GM23338 (cell line): ENCODE measurements around the gene FGF5. TPM values are rescaled to one million over a fixed set of nuclear protein-coding genes. Genes with fewer than 3 reads are reported as not detected.
A peak's percentile ranks its signal among the peaks of the same experiment; 100 is the strongest.

ENCODE experiments used
- ATAC-seq: fragments of 200-7000 bp; cut with Tn5 transposase; 3 replicates; pipeline ENCODE4 v1.9.1; 2020
- DNase-seq: peaks from one replicate; pipeline ENCODE4 v3.0.0-alpha.2; 2015; ENCODE audit warnings: low spot score
- H2AFZ ChIP-seq: fragments of 200-600 bp; sonication (generic); 2 replicates; pipeline ENCODE4 v1.8.0; 2016; ENCODE audit warnings: antibody characterized with exemption, mild to moderate bottlenecking, moderate library complexity
- H3F3A ChIP-seq: fragments of 200-600 bp; sonication (generic); replicated peaks from 2 replicates; pipeline ENCODE4 v1.8.0; 2017; ENCODE audit warnings: antibody characterized with exemption, mixed run types, low read depth
- H3K27ac ChIP-seq: fragments of 200-600 bp; sonication (generic); 2 replicates; pipeline ENCODE4 v1.6.1; 2016; ENCODE audit warnings: low read depth
- H3K27me3 ChIP-seq: fragments of 200-600 bp; sonication (generic); 2 replicates; pipeline ENCODE4 v1.8.0; 2016; ENCODE audit warnings: mild to moderate bottlenecking, mixed run types, moderate library complexity; ENCODE audit not compliant: insufficient read depth
- H3K36me3 ChIP-seq: fragments of 200-600 bp; sonication (generic); 2 replicates; pipeline ENCODE4 v1.8.0; 2016; ENCODE audit warnings: mild to moderate bottlenecking; ENCODE audit not compliant: insufficient read depth
- H3K4me1 ChIP-seq: fragments of 200-600 bp; sonication (generic); 2 replicates; pipeline ENCODE4 v1.8.0; 2016; ENCODE audit warnings: mild to moderate bottlenecking, moderate library complexity; ENCODE audit not compliant: insufficient read depth
- H3K4me2 ChIP-seq: fragments of 200-600 bp; sonication (generic); 2 replicates; pipeline ENCODE4 v1.7.1; 2017; ENCODE audit warnings: mixed run types
- H3K4me3 ChIP-seq: fragments of 200-600 bp; sonication (generic); 2 replicates; pipeline ENCODE4 v1.6.1; 2016; ENCODE audit warnings: mixed run types
- H3K79me2 ChIP-seq: fragments of 200-600 bp; sonication (generic); replicated peaks from 2 replicates; pipeline ENCODE4 v1.8.0; 2017; ENCODE audit warnings: mild to moderate bottlenecking; ENCODE audit not compliant: insufficient read depth
- H3K9me2 ChIP-seq: fragments of 200-600 bp; sonication (generic); 2 replicates; pipeline ENCODE4 v1.8.0; 2017; ENCODE audit not compliant: insufficient read depth
- H4K20me1 ChIP-seq: fragments of 200-600 bp; sonication (generic); replicated peaks from 2 replicates; pipeline ENCODE4 v1.8.0; 2017; ENCODE audit warnings: mild to moderate bottlenecking; ENCODE audit not compliant: insufficient read depth
- H3K27ac Mint-ChIP-seq: 2 replicates; pipeline ENCODE4 v1.8.0; 2020; ENCODE audit warnings: inconsistent platforms, mild to moderate bottlenecking, moderate library complexity, mixed read lengths
- H3K27me3 Mint-ChIP-seq: 3 replicates; pipeline ENCODE4 v1.8.0; 2022; ENCODE audit warnings: low read depth, mild to moderate bottlenecking, moderate library complexity, mixed read lengths, inconsistent platforms; ENCODE audit not compliant: insufficient read depth, poor library complexity
- H3K36me3 Mint-ChIP-seq: 3 replicates; pipeline ENCODE4 v1.8.0; 2021; ENCODE audit warnings: low read depth, mild to moderate bottlenecking, inconsistent platforms, moderate library complexity, mixed read lengths
- H3K4me1 Mint-ChIP-seq: 3 replicates; pipeline ENCODE4 v1.8.0; 2020; ENCODE audit warnings: mild to moderate bottlenecking, inconsistent platforms, mixed read lengths
- H3K4me3 Mint-ChIP-seq: 3 replicates; pipeline ENCODE4 v1.8.0; 2021; ENCODE audit warnings: moderate library complexity, mild to moderate bottlenecking, inconsistent platforms, mixed read lengths
- H3K9me3 Mint-ChIP-seq: 3 replicates; pipeline ENCODE4 v1.8.0; 2020; ENCODE audit warnings: moderate library complexity, mild to moderate bottlenecking, inconsistent platforms, mixed read lengths
- CREB1 ChIP-seq: fragments of 250-450 bp; sonication (Bioruptor Pico); IDR thresholded peaks from 2 replicates; pipeline ENCODE4 v1.5.0; 2020; ENCODE audit warnings: low read depth, mild to moderate bottlenecking, moderate library complexity
- CTCF ChIP-seq, 2 experiments: fragments of 200-600 bp in 1 of 2; sonication (generic) in 1 of 2; conservative IDR thresholded peaks; 2 replicates each; pipeline versions ENCODE4 v1.5.1 to v1.6.1; 2016 to 2017; ENCODE audit warnings: antibody characterized with exemption in 2 of 2, low read depth in 2 of 2, mild to moderate bottlenecking in 2 of 2, moderate library complexity in 1 of 2
- ETS1 ChIP-seq: IDR thresholded peaks from 2 replicates; pipeline ENCODE4 v1.6.1; 2016; ENCODE audit warnings: antibody characterized with exemption
- EZH2 ChIP-seq: fragments of 200-600 bp; sonication (generic); IDR thresholded peaks from one replicate; pipeline ENCODE4 v1.8.0; 2017; ENCODE audit warnings: antibody characterized with exemption, mild to moderate bottlenecking, low read depth; ENCODE audit not compliant: unreplicated experiment
- EZH2phosphoT487 ChIP-seq: fragments of 200-600 bp; sonication (generic); IDR thresholded peaks from one replicate; pipeline ENCODE4 v1.8.1; 2018; ENCODE audit warnings: antibody characterized with exemption; ENCODE audit not compliant: unreplicated experiment
- NANOG ChIP-seq: IDR thresholded peaks from 2 replicates; pipeline ENCODE4 v1.6.1; 2016; ENCODE audit warnings: antibody characterized with exemption, borderline replicate concordance
- ZNF114 ChIP-seq: fragments of 250-450 bp; sonication (Bioruptor Pico); IDR thresholded peaks from 2 replicates; pipeline ENCODE4 v1.5.0; 2020; ENCODE audit warnings: mild to moderate bottlenecking, moderate library complexity
- ZNF331 ChIP-seq: fragments of 250-450 bp; sonication (Bioruptor Pico); IDR thresholded peaks from 2 replicates; pipeline ENCODE4 v1.5.0; 2020; ENCODE audit warnings: low read depth, mild to moderate bottlenecking, moderate library complexity
- ZNF462 ChIP-seq: fragments of 250-450 bp; sonication (Bioruptor Pico); IDR thresholded peaks from 2 replicates; pipeline ENCODE4 v1.5.0; 2020; ENCODE audit warnings: mild to moderate bottlenecking, moderate library complexity
- polyA plus RNA-seq: library from polyadenylated mRNA; unstranded; fragments of >200 nt; fragmentation: Nextera tagmentation; extraction: Ambion mirVana; gene quantifications from 2 replicates; pipeline ENCODE4 v1.2.1, GENCODE V29; 2016
- total RNA-seq: library from RNA; depleted of rRNA; stranded (reverse); fragments of >200 nt; shearing (Covaris generic); gene quantifications from 2 replicates; pipeline ENCODE4 v1.2.3, GENCODE V29; 2014
- TF ChIP-seq, protein P1 (sequence below): IDR thresholded peaks from one replicate; pipeline ENCODE4 v1.6.1; 2018; ENCODE audit warnings: antibody characterized with exemption; ENCODE audit not compliant: unreplicated experiment

FGF5 gene
- total and polyA plus RNA-seq, 2 experiments from 2014 or later, result not detected

- TF ChIP-seq ZNF462 (CRISPR knock-in tag), result no peak
These were observed 39.8 kb downstream of the FGF5 start (continued) for GRCh38 chr4:80306260-80306659.

- 0 out of 3 replicates have a peak, but pooled peaks cover 2% of the 10 kb centered on the region for H3K36me3 Mint-ChIP-seq
- H3K27me3 Mint-ChIP-seq, result peaks cover 6% of the 10 kb centered on the region
- no peak overlapping the region for H3K4me3 Mint-ChIP-seq
- peak overlapping the region; percentile 17; the same call in 1 of the 2 replicates for H3K4me2 ChIP-seq
- ATAC-seq (no peak), DNase-seq (no peak)
- H3K27ac ChIP-seq, result no peak overlapping the region
- no peak overlapping the region for H3K27ac Mint-ChIP-seq
- H3K36me3 ChIP-seq, result no peaks in the 10 kb centered on the region
- H3K27me3 ChIP-seq, result no peaks in the 10 kb centered on the region
- no peaks in the 10 kb centered on the region for H3K79me2 ChIP-seq
- H3K4me1 Mint-ChIP-seq, result peaks cover 41% of the 10 kb centered on the region
- peaks cover 8% of the 10 kb centered on the region for H3K9me3 Mint-ChIP-seq
- no peaks in the 10 kb centered on the region for H3F3A ChIP-seq
- no peak overlapping the region for H2AFZ ChIP-seq
- H4K20me1 ChIP-seq, result no peaks in the 10 kb centered on the region
- no peaks in the 10 kb centered on the region for H3K9me2 ChIP-seq
- H3K4me1 ChIP-seq, result peaks cover 35% of the 10 kb centered on the region
- no peak overlapping the region for H3K4me3 ChIP-seq
- no peak for TF ChIP-seq CREB1 (CRISPR knock-in tag)
- TF ChIP-seq ETS1, result no peak
- no peak for TF ChIP-seq CTCF (conservative IDR thresholded peaks at IDR 0.05; ENCODE audit: low read depth in 2 of 2)
- no peak for TF ChIP-seq EZH2
- no peak for TF ChIP-seq ZNF331
- TF ChIP-seq ZNF114 (CRISPR knock-in tag), result no peak
- no peak for TF ChIP-seq EZH2phosphoT487
- TF ChIP-seq, protein P1, sequence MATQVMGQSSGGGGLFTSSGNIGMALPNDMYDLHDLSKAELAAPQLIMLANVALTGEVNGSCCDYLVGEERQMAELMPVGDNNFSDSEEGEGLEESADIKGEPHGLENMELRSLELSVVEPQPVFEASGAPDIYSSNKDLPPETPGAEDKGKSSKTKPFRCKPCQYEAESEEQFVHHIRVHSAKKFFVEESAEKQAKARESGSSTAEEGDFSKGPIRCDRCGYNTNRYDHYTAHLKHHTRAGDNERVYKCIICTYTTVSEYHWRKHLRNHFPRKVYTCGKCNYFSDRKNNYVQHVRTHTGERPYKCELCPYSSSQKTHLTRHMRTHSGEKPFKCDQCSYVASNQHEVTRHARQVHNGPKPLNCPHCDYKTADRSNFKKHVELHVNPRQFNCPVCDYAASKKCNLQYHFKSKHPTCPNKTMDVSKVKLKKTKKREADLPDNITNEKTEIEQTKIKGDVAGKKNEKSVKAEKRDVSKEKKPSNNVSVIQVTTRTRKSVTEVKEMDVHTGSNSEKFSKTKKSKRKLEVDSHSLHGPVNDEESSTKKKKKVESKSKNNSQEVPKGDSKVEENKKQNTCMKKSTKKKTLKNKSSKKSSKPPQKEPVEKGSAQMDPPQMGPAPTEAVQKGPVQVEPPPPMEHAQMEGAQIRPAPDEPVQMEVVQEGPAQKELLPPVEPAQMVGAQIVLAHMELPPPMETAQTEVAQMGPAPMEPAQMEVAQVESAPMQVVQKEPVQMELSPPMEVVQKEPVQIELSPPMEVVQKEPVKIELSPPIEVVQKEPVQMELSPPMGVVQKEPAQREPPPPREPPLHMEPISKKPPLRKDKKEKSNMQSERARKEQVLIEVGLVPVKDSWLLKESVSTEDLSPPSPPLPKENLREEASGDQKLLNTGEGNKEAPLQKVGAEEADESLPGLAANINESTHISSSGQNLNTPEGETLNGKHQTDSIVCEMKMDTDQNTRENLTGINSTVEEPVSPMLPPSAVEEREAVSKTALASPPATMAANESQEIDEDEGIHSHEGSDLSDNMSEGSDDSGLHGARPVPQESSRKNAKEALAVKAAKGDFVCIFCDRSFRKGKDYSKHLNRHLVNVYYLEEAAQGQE, result no peak
- TF ChIP-seq NANOG, result no peak
These were observed 40.8 kb downstream of the FGF5 start for GRCh38 chr4:80307183-80307735.
